NB4 (cell line): ENCODE measurements around the gene USP54.

ENCODE experiments used
- MYC ChIP-seq: IDR thresholded peaks from 2 replicates; pipeline ENCODE4 v1.6.1; 2011; ENCODE audit warnings: low read depth, low read length
- POLR2A ChIP-seq: IDR thresholded peaks from 2 replicates; pipeline ENCODE4 v1.6.1; 2011; ENCODE audit warnings: mild to moderate bottlenecking; ENCODE audit not compliant: insufficient read length; ENCODE audit errors: extremely low read depth
- TF ChIP-seq, protein P1 (sequence below): IDR thresholded peaks from one replicate; pipeline ENCODE4 v1.5.1; 2012; ENCODE audit warnings: low read depth, low read length
- TF ChIP-seq, protein P2 (sequence below): IDR thresholded peaks from 2 replicates; pipeline ENCODE4 v1.6.1; 2011; ENCODE audit warnings: low read depth, low read length

DNA sequence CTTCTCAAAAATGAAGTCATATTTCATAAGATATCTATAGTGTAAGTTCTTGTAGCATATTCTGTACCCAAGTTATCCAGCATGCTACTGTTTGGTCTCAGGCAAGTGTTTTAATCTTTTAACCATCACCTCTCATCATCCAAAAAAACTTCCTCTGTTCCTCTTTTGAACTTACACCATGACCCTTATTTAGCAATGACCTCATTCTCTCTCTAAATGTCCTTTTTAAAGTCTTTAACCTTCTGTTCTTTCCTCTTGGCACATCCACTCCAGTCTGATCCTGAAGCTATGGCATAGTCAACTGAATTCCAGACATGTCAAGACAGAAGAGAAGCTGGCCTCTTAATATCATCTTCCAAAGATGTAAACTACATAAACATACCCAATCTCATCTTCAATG is 121.6 kb downstream of the USP54 start:
- TF ChIP-seq, protein P1, sequence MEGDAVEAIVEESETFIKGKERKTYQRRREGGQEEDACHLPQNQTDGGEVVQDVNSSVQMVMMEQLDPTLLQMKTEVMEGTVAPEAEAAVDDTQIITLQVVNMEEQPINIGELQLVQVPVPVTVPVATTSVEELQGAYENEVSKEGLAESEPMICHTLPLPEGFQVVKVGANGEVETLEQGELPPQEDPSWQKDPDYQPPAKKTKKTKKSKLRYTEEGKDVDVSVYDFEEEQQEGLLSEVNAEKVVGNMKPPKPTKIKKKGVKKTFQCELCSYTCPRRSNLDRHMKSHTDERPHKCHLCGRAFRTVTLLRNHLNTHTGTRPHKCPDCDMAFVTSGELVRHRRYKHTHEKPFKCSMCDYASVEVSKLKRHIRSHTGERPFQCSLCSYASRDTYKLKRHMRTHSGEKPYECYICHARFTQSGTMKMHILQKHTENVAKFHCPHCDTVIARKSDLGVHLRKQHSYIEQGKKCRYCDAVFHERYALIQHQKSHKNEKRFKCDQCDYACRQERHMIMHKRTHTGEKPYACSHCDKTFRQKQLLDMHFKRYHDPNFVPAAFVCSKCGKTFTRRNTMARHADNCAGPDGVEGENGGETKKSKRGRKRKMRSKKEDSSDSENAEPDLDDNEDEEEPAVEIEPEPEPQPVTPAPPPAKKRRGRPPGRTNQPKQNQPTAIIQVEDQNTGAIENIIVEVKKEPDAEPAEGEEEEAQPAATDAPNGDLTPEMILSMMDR: no peak
- no peak for TF ChIP-seq POLR2A
- TF ChIP-seq, protein P2, sequence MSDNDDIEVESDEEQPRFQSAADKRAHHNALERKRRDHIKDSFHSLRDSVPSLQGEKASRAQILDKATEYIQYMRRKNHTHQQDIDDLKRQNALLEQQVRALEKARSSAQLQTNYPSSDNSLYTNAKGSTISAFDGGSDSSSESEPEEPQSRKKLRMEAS: no peak
- TF ChIP-seq MYC: no peak
